GM12878 (cell line): Measurements from ENCODE around the gene CDKN1B. TPM values are rescaled to one million over a fixed set of nuclear protein-coding genes. Genes with fewer than 3 reads are reported as not detected.

Source experiments
- ASH2L ChIP-seq: fragments of 300-600, 200-600 bp; sonication (generic); IDR thresholded peaks from 2 replicates; pipeline ENCODE4 v1.6.1; 2017; ENCODE audit warnings: low read depth, mild to moderate bottlenecking, borderline replicate concordance
- BACH1 ChIP-seq: fragments of 450-650 bp; IDR thresholded peaks from 2 replicates; pipeline ENCODE4 v1.6.1; 2017; ENCODE audit warnings: mild to moderate bottlenecking, borderline replicate concordance
- CBX3 ChIP-seq: fragments of 200-600 bp; sonication (generic); IDR thresholded peaks from 2 replicates; pipeline ENCODE4 v1.6.1; 2016; ENCODE audit warnings: low read depth, borderline replicate concordance
- CHD1 ChIP-seq: IDR thresholded peaks from 2 replicates; pipeline ENCODE4 v1.6.1; 2012; ENCODE audit warnings: low read depth, low read length, improper control_type of control experiment
- EGR1 ChIP-seq, 2 experiments: IDR thresholded peaks; 1 replicate in 1 of 2; 2 replicates in 1 of 2; pipeline ENCODE4 v1.6.1; 2011 to 2012; ENCODE audit warnings: low read depth in 2 of 2, low read length in 2 of 2, borderline replicate concordance in 1 of 2, mild to moderate bottlenecking in 1 of 2, moderate library complexity in 1 of 2
- HDAC6 ChIP-seq: fragments of 200-600 bp; sonication (generic); IDR thresholded peaks from one replicate; pipeline ENCODE4 v1.8.0; 2017; ENCODE audit warnings: antibody characterized with exemption; ENCODE audit not compliant: unreplicated experiment
- IKZF1 ChIP-seq: fragments of 450-650 bp; conservative IDR thresholded peaks from 2 replicates; pipeline ENCODE4 v1.6.1; 2017; ENCODE audit warnings: antibody characterized with exemption, mild to moderate bottlenecking
- IKZF2 ChIP-seq, 2 experiments: fragments of 450-650 bp; IDR thresholded peaks; 2 replicates each; pipeline ENCODE4 v1.6.1; 2017; ENCODE audit warnings: mild to moderate bottlenecking in 2 of 2, moderate library complexity in 2 of 2
- JUND ChIP-seq: IDR thresholded peaks from 2 replicates; pipeline ENCODE4 v1.6.1; 2012; ENCODE audit warnings: low read depth, mild to moderate bottlenecking, low read length, improper control_type of control experiment, moderate library complexity
- MXI1 ChIP-seq: fragments of 150-350 bp; IDR thresholded peaks from 2 replicates; pipeline ENCODE4 v1.6.1; 2011; ENCODE audit warnings: low read depth, mild to moderate bottlenecking, inconsistent platforms, low read length, improper control_type of control experiment
- NFYA ChIP-seq: IDR thresholded peaks from 2 replicates; pipeline ENCODE4 v1.6.1; 2011; ENCODE audit warnings: low read depth, mild to moderate bottlenecking, low read length, improper control_type of control experiment, borderline replicate concordance
- POLR2A ChIP-seq: IDR thresholded peaks from 2 replicates; pipeline ENCODE4 v1.6.1; 2011; ENCODE audit warnings: low read depth, mild to moderate bottlenecking, low read length
- RAD51 ChIP-seq: fragments of 450-650 bp; IDR thresholded peaks from 2 replicates; pipeline ENCODE4 v1.6.1; 2016; ENCODE audit warnings: moderate library complexity, mild to moderate bottlenecking, inconsistent platforms
- SMAD5 ChIP-seq: IDR thresholded peaks from 2 replicates; pipeline ENCODE4 v1.6.1; 2016; ENCODE audit warnings: antibody characterized with exemption, low read depth
- SRF ChIP-seq, 2 experiments: IDR thresholded peaks; 2 replicates each; pipeline ENCODE4 v1.6.1; 2011; ENCODE audit warnings: low read depth in 2 of 2, low read length in 2 of 2, mild to moderate bottlenecking in 1 of 2, moderate library complexity in 1 of 2
- SUZ12 ChIP-seq: fragments of 200-600 bp; sonication (generic); IDR thresholded peaks from one replicate; pipeline ENCODE4 v1.6.1; 2018; ENCODE audit warnings: antibody characterized with exemption, mild to moderate bottlenecking; ENCODE audit not compliant: unreplicated experiment
- YBX1 ChIP-seq: fragments of 450-650 bp; IDR thresholded peaks from 2 replicates; pipeline ENCODE4 v1.6.1; 2016; ENCODE audit warnings: antibody characterized with exemption
- ZBED1 ChIP-seq: IDR thresholded peaks from 2 replicates; pipeline ENCODE4 v1.6.1; 2016; ENCODE audit warnings: borderline replicate concordance
- ZNF207 ChIP-seq: fragments of 450-650 bp; IDR thresholded peaks from 2 replicates; pipeline ENCODE4 v1.6.1; 2014; ENCODE audit warnings: antibody characterized with exemption, mild to moderate bottlenecking, borderline replicate concordance
- polyA plus RNA-seq, 11 experiments: library from polyadenylated mRNA; depleted of rRNA in 4 of 11; unstranded in 6 of 11; stranded (reverse) in 5 of 11; fragments of >200 nt; fragmentation: Nextera tagmentation in 4 of 11; fragmentation: Illumina TruSeq in 1 of 11; extraction: Ambion mirVana in 4 of 11; extraction: Trizol in 1 of 11; gene quantifications; 1 replicate in 1 of 11; 2 replicates in 10 of 11; pipeline versions ENCODE4 v1.2.1 to v1.2.3, GENCODE V29; 2011 to 2016; ENCODE audit warnings: inconsistent platforms in 2 of 11, missing spikeins in 2 of 11, low read depth in 1 of 11
- total RNA-seq, 4 experiments: library from RNA; depleted of rRNA in 3 of 4; stranded (reverse); fragments of >200 nt in 3 of 4; fragmentation: Illumina TruSeq in 1 of 4; extraction: Trizol in 1 of 4; gene quantifications; 2 replicates each; pipeline versions ENCODE4 v1.2.1 to v1.2.3, GENCODE V29; 2013 to 2021
- TF ChIP-seq, protein P1 (sequence below): IDR thresholded peaks from 2 replicates; pipeline ENCODE4 v1.6.1; 2011; ENCODE audit warnings: borderline replicate concordance, low read depth, mild to moderate bottlenecking, moderate library complexity, low read length; ENCODE audit not compliant: insufficient read depth, poor library complexity, severe bottlenecking
- TF ChIP-seq, protein P2 (sequence below): fragments of 150-350 bp; IDR thresholded peaks from 2 replicates; pipeline ENCODE4 v1.6.1; 2016; ENCODE audit warnings: low read depth, low read length
- TF ChIP-seq, protein P3 (sequence below): IDR thresholded peaks from 2 replicates; pipeline ENCODE4 v1.6.1; 2012; ENCODE audit warnings: mild to moderate bottlenecking, low read depth, low read length
- TF ChIP-seq, protein P4 (sequence below): IDR thresholded peaks from 2 replicates; pipeline ENCODE4 v1.6.1; 2012; ENCODE audit warnings: low read depth, low read length, improper control_type of control experiment

The CDKN1B gene
- total and polyA plus RNA-seq, 10 of the 15 experiments (the other 5 are each of a cell fraction or from before 2014, with no cell fraction given): 4.2 to 39.1 (median 23.1) TPM

DNA sequence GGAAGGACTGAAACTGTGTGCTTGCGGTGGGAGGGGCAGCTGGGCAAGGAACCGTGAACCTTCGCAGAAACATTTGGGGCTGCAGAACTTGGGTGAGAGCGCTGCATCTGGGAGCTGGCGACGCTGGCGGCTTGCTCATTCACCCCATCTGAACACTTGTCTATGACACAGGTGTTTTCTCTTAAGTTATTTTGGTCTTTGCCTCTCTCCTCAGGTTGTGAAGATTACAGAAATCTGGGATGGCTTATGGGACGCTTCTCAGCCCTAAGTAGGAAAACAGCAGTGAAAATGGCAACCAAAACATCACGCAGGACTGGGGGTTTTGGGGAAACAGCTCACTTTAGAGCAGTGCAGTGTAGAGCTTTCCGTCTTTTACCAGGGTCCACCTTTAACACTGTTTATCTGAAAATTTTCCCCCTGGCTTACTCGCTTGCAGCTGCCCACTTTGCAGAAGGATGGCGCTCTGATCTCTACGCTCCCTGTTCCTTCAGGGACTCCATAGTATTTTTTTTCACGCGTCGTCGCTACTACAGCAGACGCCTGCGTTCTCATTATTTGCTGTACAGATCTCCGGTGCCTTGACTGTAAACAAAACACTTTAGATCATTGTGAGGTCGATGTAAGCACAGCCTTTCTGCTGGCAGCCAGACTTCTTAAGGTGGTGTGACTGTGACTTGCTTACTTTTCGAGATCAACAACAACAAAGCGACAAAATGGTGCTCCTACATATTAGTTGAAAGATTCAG lies 2.7 kb upstream of the CDKN1B start (continued):
- TF ChIP-seq, protein P1, sequence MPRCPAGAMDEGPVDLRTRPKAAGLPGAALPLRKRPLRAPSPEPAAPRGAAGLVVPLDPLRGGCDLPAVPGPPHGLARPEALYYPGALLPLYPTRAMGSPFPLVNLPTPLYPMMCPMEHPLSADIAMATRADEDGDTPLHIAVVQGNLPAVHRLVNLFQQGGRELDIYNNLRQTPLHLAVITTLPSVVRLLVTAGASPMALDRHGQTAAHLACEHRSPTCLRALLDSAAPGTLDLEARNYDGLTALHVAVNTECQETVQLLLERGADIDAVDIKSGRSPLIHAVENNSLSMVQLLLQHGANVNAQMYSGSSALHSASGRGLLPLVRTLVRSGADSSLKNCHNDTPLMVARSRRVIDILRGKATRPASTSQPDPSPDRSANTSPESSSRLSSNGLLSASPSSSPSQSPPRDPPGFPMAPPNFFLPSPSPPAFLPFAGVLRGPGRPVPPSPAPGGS: peak; percentile 33
- TF ChIP-seq, protein P2, sequence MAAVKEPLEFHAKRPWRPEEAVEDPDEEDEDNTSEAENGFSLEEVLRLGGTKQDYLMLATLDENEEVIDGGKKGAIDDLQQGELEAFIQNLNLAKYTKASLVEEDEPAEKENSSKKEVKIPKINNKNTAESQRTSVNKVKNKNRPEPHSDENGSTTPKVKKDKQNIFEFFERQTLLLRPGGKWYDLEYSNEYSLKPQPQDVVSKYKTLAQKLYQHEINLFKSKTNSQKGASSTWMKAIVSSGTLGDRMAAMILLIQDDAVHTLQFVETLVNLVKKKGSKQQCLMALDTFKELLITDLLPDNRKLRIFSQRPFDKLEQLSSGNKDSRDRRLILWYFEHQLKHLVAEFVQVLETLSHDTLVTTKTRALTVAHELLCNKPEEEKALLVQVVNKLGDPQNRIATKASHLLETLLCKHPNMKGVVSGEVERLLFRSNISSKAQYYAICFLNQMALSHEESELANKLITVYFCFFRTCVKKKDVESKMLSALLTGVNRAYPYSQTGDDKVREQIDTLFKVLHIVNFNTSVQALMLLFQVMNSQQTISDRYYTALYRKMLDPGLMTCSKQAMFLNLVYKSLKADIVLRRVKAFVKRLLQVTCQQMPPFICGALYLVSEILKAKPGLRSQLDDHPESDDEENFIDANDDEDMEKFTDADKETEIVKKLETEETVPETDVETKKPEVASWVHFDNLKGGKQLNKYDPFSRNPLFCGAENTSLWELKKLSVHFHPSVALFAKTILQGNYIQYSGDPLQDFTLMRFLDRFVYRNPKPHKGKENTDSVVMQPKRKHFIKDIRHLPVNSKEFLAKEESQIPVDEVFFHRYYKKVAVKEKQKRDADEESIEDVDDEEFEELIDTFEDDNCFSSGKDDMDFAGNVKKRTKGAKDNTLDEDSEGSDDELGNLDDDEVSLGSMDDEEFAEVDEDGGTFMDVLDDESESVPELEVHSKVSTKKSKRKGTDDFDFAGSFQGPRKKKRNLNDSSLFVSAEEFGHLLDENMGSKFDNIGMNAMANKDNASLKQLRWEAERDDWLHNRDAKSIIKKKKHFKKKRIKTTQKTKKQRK: no peak
- TF ChIP-seq ZNF207 (no peak), BACH1 (0 out of 2 replicates have a peak, but pooled peaks have one; percentile 8), RAD51 (no peak), IKZF2 (IDR thresholded peaks at IDR 0.05) (peak; percentile 60 to 66; a peak in 3 of 4 replicates), YBX1 (no peak), CHD1 (no peak), ASH2L (no peak), POLR2A (peak; percentile 79), SRF (IDR thresholded peaks at IDR 0.05; ENCODE audit: low read depth in 2 of 2, low read length in 2 of 2) (no peak), JUND (no peak), NFYA (no peak), IKZF1 (peak; percentile 58), CBX3 (no peak), EGR1 (IDR thresholded peaks at IDR 0.05; ENCODE audit: borderline replicate concordance in 1 of 2, low read depth in 2 of 2, low read length in 2 of 2) (no peak), SUZ12 (no peak), HDAC6 (no peak), SMAD5 (no peak), ZBED1 (no peak), MXI1 (no peak)
- TF ChIP-seq, protein P3, sequence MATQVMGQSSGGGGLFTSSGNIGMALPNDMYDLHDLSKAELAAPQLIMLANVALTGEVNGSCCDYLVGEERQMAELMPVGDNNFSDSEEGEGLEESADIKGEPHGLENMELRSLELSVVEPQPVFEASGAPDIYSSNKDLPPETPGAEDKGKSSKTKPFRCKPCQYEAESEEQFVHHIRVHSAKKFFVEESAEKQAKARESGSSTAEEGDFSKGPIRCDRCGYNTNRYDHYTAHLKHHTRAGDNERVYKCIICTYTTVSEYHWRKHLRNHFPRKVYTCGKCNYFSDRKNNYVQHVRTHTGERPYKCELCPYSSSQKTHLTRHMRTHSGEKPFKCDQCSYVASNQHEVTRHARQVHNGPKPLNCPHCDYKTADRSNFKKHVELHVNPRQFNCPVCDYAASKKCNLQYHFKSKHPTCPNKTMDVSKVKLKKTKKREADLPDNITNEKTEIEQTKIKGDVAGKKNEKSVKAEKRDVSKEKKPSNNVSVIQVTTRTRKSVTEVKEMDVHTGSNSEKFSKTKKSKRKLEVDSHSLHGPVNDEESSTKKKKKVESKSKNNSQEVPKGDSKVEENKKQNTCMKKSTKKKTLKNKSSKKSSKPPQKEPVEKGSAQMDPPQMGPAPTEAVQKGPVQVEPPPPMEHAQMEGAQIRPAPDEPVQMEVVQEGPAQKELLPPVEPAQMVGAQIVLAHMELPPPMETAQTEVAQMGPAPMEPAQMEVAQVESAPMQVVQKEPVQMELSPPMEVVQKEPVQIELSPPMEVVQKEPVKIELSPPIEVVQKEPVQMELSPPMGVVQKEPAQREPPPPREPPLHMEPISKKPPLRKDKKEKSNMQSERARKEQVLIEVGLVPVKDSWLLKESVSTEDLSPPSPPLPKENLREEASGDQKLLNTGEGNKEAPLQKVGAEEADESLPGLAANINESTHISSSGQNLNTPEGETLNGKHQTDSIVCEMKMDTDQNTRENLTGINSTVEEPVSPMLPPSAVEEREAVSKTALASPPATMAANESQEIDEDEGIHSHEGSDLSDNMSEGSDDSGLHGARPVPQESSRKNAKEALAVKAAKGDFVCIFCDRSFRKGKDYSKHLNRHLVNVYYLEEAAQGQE: no peak
- TF ChIP-seq, protein P4, sequence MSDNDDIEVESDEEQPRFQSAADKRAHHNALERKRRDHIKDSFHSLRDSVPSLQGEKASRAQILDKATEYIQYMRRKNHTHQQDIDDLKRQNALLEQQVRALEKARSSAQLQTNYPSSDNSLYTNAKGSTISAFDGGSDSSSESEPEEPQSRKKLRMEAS: no peak
